Hepatocyte (in vitro differentiated cells): ENCODE results near the gene DCAF8.

Experiments
- CTCF ChIP-seq: fragments of 200-600 bp; sonication (generic); IDR thresholded peaks from 2 replicates; pipeline ENCODE4 v1.5.1; 2016; ENCODE audit warnings: antibody characterized with exemption, mild to moderate bottlenecking; ENCODE audit not compliant: poor library complexity
- EZH2phosphoT487 ChIP-seq: fragments of 200-600 bp; sonication (generic); IDR thresholded peaks from one replicate; pipeline ENCODE4 v1.6.1; 2018; ENCODE audit warnings: antibody characterized with exemption, mild to moderate bottlenecking, low read depth, moderate library complexity; ENCODE audit not compliant: unreplicated experiment, severe bottlenecking

GRCh38 chr1:160208557-160209320, 53.6 kb downstream of the DCAF8 start:
- no peak for TF ChIP-seq CTCF
- TF ChIP-seq EZH2phosphoT487 = no peak
